ENCODE data around the gene PKP3.
A peak's percentile ranks its signal among the peaks of the same experiment; 100 is the strongest.

PKP3 gene

DNA sequence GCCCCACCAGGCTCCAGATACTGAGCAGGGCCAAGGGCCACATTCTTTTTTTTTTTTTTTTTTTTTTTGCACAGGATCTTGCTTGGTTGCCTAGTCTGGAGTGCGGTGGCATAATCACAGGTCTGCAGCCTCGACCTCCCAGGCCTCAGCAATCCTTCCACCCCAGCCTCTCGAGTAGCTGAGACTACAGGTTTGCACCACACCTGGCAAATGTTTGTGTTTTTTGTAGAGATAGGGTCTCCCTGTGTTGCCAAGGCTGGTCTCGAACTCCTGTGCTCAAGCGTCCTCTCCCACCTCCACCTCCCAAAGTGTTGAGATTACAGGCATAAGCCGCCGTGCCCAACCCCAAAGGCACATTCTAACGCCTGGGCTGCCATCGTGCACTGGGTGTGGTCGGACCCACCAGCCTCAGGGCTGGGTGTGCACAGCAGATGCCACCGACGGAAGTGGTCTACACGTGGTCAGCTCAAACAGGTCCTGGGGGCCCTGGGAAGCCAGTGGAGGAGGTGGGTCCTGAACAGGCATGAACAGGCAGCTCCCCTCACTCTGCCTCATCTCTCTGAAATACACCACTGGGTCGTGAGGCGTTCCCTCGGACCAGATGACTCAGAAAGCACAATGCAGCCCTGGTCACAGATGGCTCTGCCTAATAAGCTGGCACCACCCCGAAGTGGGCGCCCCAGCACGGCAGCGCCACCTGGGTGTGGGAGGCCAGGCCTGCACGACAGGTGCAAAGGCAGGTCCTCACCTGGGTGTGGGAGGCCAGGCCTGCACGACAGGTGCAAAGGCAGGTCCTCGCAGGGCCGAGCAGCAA lies 29.9 kb upstream of the PKP3 start:
- DNase-seq (ENCODE audit: low read depth): peak; percentile 54

DNA sequence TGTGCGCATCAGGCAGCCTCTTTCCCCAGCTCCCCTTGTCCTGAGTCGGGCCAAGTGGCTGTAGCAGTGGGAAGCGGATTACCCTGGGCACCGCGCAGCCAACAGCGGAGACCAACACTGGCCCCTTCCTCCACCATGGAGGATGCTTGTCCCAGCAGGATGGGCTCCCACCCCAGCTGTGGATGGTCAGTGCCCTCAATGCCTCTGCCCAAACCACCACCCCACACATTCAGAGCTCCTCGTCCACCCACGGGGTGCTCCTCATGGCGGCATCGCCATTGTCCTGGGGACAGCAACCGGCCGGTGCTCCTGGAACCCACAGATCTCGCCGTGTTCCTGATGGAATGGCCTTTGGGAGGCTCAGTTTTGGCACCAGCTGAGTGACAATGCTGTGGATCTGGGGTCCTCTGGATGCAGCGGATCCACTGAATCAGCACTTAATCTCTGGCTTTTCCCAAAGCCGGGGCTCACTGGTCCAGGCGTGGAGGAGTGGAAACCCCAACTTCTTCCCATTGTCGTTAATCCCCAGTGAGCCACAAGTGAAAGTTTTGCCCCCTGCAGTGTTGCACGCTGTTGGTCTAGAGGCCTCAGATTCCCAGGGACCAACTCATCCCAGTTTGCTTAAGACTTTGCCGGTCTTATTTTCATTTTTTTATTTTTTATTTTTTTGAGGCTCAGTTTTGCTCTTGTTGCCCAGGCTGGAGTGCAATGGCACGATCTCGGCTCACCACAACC lies 28.9 kb upstream of the PKP3 start:
- no peak for DNase-seq (ENCODE audit: low read depth)

DNA sequence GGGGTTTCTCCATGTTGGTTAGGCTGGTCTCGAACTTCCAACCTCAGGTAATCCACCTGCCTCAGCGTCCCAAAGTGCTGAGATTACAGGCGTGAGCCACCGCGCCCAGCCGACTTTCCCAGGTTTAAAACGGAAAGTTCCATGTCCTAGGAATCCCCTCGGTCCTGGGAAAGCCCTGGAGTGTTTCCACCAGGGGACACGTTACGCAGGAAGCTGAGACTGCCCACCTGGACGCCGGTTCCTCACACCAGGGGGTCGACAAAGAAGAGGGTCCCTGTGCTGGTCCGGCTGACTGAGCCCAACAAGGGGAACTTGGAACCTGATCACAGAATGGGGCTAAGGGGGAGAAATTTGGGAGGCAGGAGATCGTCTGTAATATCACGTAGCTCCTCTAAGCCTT lies 28.2 kb upstream of the PKP3 start:
- DNase-seq (ENCODE audit: low read depth): no peak

DNA sequence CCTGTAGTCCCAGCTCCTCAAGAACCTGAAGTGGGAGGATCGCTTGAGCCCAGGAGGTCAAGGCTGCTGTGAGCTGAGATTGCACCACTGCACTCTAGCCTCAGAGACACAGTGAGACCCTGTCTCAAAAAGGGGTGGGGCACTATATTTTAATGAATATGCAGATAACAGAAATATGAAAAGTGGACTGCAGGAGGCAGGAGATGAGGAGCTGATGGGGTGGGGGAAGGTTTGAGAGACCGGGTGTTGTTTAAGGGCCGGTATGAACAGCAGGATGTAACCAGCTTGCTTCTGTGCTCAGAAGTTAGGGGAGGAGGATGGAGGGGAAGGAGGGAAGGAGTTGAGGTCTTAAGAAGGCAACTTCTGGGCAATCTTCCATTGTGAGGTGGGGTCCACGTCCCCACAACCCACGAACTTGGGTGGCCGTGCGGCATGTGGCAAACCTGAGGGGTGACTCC lies 26.0 kb upstream of the PKP3 start:
- no peak for DNase-seq (ENCODE audit: low read depth)

DNA sequence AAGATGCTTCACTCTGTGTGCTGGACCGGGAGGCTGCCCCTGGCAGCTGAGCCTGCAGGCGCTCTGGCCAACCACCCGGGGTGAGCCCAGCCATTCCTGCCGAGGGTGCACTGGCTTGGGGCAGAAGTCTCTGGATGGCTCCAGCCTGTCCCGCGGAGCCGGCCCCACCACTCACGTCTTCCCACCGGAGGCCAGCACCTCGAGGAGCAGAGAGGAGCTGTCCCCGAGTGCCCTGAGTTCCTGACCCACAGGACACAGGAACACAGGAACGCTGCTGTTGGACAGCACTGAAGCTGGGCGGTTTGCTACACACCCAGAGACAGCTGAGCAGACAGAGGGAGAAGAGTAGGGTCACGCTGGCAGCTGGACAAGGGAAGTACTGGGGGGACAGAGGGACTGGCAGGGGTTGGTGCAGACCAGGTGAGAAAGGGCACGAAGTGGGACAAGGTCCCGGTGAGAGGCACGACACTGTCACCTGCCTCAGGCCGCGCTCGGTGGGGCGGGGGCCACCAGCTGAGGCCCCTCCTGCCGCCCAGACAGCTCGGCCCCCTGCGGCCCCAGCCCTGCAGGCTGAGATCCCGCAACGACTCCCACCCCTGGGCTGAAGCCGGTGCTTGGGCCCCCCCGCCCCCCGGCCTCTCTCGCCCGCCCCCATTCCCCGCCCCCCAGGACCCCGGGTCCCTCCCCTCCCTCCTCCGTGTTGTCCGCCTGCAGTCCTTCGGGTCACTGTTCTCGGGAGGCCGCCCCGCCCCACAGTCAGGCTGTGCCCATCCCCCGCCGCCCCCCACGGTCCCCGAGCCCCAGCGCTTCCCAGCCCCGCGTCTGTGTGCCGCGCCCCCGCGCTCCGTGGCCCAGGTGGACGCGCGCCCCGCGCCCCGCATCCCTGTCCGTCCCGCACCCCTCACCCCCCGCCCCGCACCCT lies 25.3 kb upstream of the PKP3 start:
- DNase-seq (ENCODE audit: low read depth): no peak

DNA sequence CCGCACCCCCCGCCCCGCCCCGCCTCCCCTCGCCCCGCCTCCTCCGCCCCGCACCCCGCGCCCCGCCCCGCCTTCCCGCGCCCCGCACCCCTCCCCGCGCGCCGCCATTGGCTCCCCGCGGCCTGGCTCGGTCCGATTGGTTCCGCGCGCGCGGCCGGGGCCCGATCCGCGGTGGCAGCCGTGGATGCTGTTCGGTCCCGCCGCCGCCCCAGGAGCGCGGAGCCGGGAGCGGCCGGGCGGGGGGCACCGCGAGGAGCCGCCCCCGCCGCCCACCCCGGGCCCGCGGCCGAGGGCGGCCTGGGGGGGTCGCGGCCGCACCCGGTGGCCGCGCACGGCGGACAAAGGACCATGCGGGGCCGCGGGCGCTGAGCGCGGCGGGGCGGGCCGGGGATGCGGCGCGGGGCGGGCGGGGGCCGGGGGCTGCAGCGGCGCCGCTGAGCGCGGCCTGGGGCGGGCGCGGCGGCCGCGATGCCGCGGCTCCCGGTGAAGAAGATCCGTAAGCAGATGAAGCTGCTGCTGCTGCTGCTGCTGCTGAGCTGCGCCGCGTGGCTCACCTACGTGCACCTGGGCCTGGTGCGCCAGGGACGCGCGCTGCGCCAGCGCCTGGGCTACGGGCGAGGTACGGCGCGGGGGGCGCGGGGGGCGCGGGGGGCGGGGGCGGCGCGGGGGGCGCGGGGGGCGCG lies 24.5 kb upstream of the PKP3 start, which contains the start of gene B4GALNT4:
B4GALNT4 (plus strand) TSS at position 164 of the 683 bp plus-strand sequence; CDS start at position 469, 305 bp downstream.
- DNase-seq (ENCODE audit: low read depth): no peak

DNA sequence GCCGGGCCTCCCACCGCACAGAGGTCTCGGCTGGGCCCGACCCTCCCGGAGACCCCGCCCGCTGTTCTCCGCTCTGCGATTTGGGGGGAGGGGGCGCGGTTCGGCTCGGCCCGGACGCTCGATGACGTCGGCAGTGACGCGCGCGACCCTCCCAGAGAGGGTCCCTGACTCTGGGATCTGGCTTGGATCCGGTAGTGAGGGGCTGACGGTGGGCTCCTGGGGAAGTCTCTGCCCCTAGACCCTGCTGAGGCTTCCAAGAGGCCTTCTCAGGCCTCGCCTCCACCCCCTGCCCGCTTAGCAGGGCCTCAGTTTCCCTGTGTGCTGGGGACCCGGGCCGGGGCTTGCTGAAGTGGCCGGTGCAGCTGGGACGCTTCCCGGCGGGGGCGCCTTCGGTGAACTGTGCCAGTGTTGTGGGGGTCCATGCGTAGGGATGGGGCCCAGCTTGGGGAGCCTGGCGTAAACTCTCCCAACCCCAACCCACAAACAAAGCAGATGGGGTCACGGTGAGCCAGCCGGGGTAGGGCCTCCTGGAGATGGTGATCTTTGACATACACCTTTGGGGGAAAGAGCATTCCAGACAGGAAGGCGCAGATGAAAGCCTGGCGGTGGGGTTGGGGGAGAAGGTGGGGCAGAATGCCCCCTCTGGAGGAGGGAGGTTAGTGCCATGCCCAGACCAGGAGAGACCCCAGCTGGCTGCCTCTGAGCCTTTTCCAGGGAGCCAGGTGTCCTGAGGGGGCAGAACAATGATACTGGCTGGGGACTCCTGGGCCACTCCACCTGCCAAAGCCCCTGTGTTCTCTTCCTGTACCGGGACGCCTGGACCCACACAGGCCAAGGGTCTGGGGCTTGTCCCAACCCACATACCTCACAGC lies 23.7 kb upstream of the PKP3 start:
- no peak for DNase-seq (ENCODE audit: low read depth)

DNA sequence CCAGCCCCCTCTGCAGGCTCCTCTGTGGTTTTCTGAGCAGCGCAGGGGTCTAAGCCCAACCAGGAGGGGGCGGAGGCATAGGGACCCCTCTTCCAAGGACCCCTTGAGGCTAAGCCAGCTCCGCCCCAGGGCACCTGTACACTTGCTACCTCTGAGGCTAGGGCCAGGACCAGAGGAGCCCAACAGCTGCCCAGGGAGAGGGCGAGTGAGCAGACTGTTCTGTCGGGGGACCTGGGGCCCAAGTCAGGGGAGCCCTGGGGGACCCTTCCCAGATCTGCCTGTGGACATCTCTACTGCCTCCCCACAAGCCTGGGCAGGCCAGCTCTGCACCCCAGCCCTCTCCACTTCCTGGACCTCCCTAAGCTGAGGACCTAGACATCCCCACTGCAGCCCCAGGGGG lies 23.0 kb upstream of the PKP3 start:
- no peak for DNase-seq (ENCODE audit: low read depth)

DNA sequence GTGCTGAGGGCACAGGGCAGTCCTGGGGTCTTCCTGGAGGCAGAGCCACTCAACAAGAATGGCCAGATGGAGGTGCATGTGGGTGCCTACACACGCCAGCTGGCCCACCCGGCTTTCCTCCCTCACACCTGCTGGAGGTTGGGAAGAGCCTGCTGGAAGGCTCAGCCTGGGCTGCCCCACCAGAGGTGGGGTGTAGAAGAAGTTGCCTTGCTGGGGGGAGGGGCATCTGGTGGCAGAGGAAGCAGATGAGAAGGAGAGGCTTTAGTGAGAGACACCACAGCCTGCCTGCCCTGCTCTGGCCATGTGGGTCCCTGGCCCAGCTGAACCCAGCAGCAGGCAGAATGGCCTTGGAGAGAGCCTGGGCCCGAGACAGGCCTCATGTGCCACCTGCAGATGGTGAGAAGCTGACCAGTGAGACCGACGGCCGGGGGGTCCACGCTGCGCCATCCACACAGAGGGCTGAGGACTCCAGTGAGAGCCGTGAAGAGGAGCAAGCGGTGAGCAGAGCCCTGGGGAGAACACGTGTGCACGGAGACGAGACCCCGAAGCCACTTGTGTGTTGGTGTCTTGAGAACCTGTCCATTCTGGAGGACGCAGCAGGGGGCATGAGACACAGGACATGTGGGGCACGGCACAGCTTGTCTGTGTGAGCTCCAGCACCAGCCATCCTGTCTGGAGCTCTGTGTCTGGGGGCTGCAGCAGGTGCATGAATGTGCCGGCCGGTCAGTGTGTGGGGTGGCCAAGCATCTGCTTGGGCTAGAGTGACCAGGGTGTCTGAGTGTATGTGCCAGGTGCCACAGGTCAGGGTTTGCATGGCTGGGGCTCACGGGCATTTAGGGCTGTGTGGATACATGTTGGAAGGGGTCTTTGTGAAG lies 22.1 kb upstream of the PKP3 start:
- no peak for DNase-seq (ENCODE audit: low read depth)

DNA sequence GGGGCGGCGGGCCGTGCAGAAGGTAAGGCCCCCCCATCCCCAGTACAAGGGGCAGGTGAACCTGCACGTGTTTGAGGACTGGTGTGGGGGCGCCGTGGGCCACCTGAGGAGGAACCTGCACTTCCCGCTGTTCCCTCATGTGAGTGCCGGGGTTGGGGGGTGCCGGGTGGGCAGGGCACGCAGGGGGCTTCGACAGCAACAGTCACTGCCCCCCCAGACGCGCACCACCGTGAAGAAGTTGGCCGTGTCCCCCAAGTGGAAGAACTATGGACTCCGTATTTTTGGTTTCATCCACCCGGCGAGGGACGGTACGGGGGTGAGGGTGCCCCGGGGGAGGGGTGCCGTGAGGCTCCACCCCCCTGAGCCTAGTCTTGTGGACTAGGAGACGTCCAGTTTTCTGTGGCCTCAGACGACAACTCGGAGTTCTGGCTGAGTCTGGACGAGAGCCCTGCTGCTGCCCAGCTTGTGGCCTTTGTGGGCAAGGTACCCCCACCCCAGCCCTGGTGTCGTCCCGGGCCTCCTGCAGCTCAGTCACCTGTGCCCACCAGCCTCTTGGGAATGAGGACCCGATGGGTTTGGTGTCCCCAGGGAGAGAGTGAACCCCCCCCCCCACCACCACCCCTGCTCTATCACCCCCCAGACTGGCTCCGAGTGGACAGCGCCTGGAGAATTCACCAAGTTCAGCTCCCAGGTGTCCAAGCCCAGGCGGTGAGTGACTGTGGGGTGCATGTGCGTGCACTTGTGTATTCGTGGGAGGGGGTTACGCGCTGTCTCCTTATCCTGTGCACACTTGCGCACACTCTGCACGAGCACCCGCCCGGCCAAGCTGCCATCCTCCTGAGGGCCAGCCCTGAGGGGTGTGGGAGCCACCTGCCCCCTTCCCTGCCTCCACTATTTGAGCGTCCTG lies 20.9 kb upstream of the PKP3 start:
- DNase-seq (ENCODE audit: low read depth): no peak

DNA sequence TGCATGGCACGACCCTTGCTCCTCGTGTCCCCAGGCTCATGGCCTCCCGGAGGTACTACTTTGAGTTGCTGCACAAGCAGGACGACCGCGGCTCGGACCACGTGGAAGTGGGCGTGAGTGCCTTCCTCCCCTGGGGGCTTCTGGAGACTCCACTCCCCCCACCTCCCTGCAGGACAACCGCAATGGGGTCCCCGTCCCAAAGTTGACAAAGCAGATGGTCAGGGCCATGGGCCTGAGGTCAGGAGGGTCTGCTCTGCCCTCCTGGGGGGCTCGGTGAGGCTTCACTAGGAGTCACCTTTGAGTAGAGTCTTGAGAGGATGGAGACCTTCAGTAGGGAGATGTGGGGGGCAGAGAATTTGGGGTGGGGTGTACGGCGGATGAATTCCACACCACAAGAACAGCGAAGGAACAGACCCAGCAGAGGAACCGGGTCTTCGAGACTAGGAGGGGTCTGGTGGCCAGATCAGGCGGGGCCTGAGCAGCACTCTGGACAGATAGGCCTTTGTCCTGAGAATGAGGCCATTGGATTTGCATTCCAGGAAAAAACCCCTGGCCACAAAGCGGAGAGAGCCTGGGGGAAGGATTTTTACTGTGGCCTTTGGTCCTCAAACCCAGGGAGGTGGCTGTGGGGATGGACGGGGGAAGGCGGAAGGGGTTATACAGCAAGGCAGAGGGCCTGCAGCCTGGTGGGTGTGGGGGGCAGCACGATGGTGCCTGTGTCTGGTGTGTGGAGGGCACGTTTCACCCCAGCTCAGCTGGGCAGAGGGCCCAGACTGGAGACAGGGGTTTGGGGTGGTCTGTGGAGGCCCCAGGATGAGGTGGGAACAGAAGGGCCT lies 20.1 kb upstream of the PKP3 start:
- DNase-seq (ENCODE audit: low read depth): no peak

DNA sequence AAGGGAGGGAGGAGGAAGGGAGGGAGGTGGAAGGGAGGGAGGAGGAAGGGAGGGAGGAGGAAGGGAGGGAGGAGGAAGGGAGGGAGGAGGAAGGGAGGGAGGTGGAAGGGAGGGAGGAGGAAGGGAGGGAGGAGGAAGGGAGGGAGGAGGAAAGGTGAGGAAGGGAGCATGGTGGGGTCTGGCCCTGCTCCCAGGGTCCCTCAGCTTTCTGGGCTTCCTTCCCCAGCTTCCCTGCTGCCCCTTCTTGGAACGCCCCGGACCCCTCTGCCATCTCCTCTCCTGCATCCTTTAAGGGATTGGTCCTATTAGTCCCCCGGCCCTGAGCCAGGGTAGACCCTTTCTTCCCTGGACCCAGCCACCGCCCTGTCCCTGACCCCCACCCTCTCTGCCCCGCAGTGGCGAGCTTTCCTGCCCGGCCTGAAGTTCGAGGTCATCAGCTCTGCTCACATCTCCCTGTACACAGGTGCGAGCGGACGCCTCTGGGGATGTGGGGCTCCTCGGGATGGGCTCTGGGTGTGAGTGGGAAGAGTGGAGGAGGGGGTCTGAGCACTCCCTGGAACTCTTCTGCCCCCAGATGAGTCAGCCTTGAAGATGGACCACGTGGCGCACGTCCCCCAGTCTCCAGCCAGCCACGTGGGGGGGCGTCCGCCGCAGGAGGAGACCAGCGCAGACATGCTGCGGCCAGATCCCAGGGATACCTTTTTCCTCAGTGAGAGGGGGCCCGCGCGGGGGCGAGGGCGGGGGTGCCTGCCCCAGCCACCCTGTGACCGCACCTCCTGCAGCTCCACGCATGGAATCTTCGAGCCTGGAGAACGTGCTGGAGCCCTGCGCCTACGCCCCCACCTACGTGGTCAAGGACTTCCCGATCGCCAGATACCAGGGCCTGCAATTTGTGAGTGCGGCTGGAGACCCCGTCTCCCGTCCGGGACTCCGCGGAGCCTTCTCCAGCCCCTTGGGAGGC lies 18.7 kb upstream of the PKP3 start:
- DNase-seq (ENCODE audit: low read depth): no peak

DNA sequence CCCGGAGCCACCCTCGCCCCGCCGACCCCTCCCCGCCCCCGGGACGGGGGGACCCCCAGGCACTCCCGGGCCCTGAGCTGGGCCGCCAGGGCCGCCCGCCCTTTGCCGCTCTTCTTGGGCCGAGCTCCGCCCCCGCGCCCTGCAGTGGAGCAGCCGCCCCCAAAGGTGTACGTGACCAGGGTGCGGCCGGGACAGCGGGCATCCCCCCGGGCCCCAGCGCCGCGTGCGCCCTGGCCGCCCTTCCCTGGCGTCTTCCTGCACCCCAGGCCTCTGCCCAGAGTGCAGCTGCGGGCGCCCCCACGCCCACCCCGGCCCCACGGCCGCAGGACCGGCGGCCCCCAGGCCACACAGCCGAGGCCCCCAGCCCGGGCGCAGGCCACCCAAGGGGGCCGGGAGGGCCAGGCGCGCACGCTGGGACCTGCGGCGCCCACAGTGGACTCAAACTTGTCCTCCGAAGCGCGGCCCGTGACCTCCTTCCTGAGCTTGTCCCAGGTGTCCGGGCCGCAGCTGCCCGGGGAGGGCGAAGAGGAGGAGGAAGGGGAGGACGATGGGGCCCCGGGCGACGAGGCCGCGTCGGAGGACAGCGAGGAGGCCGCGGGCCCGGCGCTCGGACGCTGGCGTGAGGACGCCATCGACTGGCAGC lies 17.4 kb upstream of the PKP3 start:
- DNase-seq (ENCODE audit: low read depth): no peak

DNA sequence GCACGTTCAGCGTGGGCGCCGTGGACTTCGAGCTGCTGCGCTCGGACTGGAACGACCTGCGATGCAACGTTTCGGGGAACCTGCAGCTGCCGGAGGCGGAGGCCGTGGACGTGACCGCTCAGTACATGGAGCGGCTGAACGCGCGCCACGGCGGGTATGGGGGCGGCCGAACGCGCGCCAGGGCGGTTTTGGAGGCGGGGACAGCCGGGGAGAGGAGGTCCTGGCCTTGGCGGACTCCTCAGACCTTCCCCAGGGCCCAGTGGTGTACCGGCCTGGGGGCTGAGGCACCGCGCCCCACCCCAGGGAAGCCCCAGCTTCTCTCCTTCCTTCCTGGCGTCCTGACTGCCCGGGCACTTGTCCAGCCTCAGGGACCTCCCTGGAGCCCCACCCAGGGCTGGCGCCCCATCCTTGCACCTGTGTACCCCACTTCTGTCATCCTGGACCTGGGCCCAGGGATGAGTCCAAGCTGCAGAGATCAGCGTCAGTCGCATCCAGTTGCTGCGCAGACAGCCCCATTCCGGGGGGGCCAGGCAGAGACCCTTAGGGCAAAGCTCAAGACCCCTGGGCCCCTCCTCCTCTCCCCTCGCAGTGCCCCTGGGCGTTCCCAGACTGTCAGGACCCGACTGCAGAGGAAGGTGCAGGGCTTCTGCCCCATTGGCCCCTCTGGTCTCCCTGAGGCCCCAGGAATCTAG lies 16.7 kb upstream of the PKP3 start:
- DNase-seq (ENCODE audit: low read depth): no peak

DNA sequence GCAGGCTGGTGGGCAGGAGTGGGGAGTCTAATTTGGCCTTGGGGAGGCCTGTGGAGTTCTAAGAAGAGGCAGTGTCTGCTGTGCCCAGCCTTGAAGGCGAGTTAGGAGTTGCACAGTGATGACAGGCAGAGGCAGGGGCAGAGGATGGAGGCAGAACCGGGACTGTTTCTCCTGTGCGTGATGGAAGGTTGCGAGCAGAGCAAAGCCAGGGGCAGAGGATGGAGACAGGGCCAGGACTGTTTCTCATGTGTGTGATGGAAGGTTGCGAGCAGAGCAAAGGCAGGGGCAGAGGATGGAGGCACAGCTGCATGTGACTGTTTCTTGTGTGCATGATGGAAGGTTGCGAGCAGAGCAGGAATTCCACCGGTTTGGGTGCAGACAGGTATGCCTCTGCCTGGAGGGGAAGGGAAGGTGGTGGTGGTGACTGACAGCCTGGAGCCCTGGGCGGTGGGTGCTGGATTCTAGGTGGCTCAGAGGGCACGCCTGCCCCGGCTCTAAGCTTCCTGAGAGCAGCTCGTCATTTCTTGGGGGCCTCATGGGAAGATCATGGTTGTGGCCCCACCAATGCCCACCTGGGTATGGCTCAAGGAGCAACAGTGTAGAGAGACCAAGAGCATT lies 16.0 kb upstream of the PKP3 start:
- DNase-seq (ENCODE audit: low read depth): no peak
